Measurements from ENCODE around the gene PTPRD.

DNA sequence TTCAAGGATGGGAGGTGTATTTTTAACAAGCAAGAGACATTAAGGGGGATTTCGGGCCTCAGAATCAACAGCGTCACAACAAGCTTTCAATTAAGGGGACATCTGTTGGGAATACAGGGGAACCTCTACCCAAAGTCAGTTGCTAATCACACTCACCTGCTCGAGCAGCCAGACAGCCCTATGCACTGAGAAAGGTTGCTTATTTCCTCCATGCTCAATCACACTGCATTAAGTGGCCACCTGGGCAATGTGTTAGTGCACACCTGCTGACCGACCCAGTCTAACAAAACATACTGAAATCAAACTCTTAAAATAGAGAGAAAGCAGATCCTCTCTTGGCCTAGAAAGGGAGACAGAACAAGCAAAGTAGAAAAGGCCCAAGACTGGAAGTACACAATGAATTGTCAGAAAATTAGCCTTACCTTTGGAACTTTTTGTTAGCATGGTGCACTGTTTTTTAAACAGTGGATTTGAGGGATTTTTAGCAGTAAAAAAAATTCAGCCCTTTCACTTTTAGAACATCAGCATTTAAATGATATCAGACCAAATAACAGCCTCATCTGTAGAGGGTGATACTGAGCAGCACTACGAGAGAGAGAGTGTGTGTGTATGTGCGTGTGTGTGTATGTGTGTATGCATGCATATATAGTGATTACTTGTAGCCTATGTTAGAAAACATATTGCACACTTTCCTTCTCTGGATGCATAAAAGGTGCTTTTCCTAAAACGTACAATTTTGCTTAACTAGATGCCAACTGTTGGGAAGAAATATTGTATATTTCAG, 1694.7 kb downstream of the PTPRD start:
- TF ChIP-seq, protein P1, sequence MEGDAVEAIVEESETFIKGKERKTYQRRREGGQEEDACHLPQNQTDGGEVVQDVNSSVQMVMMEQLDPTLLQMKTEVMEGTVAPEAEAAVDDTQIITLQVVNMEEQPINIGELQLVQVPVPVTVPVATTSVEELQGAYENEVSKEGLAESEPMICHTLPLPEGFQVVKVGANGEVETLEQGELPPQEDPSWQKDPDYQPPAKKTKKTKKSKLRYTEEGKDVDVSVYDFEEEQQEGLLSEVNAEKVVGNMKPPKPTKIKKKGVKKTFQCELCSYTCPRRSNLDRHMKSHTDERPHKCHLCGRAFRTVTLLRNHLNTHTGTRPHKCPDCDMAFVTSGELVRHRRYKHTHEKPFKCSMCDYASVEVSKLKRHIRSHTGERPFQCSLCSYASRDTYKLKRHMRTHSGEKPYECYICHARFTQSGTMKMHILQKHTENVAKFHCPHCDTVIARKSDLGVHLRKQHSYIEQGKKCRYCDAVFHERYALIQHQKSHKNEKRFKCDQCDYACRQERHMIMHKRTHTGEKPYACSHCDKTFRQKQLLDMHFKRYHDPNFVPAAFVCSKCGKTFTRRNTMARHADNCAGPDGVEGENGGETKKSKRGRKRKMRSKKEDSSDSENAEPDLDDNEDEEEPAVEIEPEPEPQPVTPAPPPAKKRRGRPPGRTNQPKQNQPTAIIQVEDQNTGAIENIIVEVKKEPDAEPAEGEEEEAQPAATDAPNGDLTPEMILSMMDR (conservative IDR thresholded peaks at IDR 0.05; ENCODE audit: low read length) = peak; percentile 49
- no peak for TF ChIP-seq EZH2phosphoT487 (IDR thresholded peaks at IDR 0.05; ENCODE audit: borderline replicate concordance)

All from Loucy (cell line).